GM19025 (cell line): ENCODE measurements around the gene DNASE1L2.

Source experiments
- ATAC-seq: cut with Tn5 transposase; IDR thresholded peaks from one replicate; pipeline ENCODE4 v1.9.1; 2021; ENCODE audit warnings: mild to moderate bottlenecking, low read depth, moderate library complexity; ENCODE audit not compliant: unreplicated experiment

The DNASE1L2 gene

DNA sequence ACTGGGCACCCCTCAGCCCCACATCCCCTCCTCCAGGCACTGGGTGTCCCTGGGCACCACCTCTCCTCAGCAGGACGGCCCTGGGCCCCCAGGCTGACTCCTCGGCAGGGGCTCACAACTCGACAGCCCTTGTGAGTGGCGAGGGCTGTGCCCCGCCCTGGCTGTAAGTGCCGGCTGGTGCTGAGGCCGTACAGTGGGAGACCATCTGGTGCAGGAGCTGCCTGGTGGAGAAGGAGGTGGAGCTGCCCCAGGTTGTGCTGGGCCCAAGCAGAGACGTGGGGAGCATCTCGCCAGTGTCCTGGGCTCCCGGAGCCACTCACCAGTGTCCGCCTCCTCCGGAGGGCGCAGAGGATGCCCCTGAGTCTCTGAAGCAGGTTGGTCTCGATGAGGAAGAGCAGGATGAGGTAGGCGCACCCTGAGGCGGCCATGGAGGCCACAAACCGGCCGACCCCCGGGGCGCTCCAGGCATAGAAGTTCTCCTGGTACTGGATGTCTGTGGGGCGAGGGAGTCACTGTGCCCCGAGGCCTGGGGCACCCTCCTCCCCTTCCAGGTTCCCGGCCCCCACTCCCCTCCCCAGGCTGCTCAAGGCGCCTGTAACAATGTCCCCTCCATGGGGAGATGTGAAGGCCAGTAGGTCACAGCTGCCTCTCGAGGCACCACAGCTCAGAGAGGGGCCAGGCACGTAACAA lies 46.8 kb downstream of the DNASE1L2 start:
- ATAC-seq: no peak

DNA sequence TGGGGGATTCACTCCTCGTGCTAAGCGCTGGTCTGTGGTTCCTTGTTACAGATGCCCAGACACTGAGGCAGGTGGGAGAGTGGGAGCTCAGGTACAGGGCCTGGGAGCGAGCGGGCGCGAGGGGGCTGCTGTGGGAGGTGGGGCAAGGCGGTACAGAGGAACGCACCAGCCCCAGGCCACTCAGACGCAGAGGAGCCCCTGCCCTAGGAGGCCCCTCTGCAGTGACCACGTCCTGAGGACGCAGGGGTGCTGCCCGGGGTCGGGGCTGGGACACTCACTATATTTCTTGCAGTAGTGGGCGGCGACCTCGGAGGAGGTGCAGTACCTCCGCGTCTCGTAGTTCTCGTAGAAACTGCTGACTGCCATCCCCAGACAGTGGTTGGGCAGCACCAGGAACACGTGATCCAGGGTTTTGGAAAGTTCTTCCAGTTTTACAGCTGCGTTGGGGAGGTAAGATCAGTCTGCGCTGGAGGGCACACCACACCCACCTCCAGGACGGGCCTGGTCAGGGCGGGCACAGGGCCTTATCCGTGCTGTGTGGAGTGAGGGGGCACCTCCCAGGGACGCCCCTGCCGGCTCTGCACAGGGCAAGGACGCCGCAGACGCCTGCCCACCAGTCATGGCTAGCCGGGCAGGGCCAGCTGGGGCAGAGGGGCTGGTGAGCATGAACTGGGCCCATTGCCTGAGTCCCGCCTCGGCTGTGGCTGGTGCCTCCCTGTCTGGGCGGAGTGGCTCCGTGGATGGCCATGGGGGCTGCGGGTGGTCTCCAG lies 47.9 kb downstream of the DNASE1L2 start:
- no peak for ATAC-seq

DNA sequence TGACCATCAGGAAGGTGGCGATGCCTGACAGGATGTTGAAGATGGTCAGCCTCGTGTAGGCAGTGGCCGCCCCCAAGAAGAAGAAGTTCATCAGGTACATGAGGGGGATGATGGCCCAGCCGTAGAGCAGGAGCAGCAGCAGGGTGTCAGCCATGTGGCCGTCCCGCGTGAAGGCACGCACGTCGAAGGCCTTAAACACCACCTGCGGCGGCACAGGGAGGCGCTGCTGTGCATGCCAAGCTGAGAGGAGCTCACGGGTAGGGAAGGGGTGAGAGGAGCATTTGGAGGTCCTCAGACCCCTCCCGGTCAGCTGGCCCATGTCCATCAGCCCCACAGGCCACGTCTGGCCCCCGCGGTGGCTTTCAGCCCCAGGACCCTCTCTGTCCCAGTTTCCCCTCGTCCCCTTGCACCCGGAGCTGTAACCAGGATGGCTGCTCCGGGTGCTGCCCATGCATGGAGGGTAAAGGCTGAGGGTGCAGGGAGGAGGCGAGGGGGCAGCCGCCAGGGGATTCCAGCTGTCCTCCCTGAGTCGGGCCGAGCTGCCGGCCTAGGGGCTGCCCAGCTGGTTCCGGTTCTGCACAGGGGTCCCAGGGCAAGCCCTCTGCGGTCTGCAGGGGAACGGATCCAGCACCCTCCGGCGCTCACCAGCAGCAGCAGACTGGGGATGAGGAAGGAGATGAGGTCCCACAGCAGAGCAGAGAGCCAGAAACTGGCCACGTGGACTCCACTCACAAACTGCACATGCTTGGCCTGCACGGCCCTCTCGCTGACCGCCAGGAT lies 48.7 kb downstream of the DNASE1L2 start:
- no peak for ATAC-seq

DNA sequence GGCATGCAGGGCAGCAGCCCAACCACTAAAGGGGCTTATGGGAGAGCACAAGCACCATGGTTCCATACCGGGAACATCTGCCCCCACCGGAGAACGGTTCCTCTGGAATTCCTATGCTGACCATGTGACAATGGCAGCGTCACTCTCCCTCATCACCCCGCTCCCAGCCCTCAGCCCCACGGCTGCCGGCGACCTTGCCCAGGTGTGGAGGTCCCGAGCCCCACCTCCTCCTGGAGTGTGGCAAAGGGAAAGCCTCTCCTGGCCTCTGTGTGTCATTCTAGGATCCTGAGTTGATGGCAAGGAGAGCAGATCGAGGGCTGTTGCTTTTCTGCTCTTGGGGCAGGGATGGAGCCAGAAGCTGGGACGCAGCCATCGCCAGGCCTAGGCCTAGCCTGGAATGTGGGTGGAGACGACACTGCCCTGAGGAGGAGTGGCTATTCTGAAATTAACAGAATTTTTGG lies 49.5 kb downstream of the DNASE1L2 start:
- no peak for ATAC-seq

DNA sequence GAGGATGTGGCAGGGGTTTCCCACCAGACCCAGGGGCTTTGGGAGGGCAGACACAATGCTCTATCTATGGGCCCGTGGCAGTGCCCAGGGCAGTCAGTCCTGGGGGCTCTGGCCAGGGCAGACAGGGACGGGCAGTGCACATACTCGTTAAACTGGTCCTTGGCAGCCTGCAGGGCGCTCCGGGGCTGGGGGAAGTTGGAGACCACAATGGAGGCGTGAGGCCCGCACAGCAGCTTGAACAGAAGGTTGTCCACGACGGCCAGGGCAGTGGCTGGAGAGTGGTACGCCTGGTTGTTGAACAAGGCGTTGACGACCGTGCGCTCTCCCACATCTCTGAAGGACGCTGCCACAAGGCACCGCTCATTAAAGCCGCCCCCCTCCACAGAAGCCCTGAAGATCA lies 50.3 kb downstream of the DNASE1L2 start:
- ATAC-seq: no peak

DNA sequence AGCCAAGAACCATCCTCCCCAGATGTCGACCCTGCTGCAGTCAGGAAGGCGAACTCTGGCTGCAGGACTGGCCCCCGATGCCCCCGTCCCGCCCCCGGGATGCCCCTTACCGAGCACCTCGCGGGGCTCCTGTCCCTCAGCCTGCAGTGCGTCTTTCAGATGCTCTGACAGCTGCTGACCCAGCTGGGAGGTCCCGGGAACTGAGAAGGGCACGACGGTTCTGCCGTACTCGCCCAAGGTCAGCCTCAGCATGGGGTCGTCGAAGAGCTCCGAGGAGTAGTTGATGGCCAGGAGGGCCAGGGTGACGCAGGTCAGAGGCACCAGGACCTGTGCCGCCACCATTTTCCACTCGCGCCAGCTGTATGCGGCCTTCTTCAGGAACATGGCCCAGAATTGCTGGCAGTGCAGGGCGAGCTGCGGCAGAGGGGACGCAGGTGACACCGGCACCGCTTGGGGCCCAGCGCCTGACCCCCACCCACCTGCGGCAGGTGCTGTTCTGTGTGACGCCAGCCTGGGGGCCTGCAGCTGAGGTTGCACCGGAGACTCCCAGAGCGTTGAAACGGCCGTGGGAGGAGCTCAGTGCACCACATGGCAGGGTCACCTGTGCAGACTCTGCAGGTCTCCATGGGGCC lies 51.8 kb downstream of the DNASE1L2 start:
- ATAC-seq: no peak
